ENCODE measurements around the gene DIP2C.
"Not testable (repeated sequence)": the region's sequence is repeated elsewhere in the genome, so short reads cannot be mapped to it uniquely, and the experiment has no call there.

DIP2C gene

DNA sequence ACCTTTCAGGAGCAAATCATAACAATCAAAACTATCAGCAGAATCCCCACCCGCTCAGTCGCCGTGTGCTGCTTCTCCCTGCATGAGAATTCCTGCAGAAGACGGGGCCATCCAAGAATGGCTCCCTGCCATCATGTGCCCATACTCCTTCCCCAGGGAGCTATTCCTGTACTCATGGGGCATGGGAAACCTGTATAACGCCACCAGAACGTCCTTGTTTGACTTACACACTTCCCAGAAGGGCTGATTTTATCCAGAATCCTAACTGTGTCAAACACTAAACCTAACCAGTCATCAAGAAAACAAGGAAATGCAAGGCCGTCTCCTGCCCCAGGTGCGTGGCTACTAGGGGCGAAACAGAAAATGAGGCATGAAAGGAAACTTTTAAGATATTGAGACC is 16.0 kb downstream of the DIP2C start:
- no peak for DNase-seq

DNA sequence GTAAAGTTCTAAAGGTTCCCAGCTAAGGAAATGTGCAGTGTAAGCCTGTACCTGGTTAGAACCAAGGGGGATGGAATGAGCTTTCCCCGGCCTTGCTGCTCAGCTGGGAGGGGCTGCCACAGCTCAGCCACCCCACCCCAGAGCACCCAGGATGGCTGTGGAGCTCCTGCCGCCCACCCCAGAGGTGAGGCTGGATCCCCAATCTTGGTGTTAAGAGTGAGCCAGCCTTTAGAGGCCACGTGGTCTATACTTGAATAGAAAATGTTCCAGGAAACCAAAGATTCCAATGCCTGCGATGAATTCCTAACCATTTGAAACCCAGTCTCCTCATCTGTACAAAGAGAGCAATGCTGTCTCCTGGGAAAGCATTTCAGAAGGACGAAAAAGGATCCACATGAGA is 16.5 kb downstream of the DIP2C start:
- DNase-seq: no peak

DNA sequence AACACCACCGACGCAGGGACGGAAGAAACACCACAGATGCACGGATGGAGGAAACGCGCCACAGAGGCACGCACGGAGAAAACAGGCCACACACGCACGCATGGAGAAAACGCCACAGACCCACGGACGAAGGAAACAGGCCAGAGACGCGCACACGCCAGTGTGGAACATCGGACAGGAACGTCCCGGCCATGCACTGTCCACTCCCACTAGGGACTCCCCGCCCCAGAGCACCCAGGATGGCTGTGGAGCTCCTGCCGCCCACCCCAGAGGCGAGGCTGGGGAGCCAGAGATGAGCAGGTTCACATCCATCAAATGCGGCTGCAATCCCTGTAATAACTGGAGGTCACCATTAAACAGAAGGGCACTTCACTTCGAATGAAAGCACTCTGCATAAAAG is 17.3 kb downstream of the DIP2C start:
- DNase-seq: no peak

DNA sequence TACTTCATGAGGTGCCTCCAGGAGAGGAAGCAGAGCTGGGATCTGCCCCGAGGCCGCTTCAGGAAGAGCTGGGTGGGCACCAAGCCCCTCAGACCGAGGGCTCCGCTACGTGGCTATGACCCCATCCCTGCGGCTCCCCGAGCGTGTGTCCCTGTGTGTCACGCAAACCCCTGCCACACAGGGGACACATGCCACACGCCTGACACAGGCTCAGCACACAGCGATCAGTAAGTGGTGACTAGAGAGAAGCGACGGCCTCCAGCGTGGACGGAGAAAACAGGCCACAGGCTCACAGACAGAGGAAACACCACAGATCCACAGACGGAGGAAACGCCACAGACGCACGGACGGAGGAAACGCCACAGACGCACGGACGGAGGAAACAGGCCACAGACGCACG is 18.5 kb downstream of the DIP2C start:
- DNase-seq: no peak

DNA sequence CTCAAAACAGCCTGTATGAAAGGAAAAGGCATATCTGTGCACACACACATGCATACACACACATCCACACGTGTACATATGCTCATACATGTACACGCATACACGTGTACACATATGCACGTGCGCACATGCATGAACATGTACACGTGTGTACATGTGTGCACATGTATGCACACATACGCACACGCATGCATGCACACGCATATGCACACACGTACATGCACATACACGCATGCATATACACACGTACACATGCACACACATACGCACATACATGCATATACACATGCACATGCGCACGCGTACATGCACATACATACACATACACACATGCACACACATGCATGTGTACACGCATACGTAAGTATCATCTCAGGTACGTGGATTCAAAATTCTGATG is 19.4 kb downstream of the DIP2C start:
- DNase-seq: no peak

DNA sequence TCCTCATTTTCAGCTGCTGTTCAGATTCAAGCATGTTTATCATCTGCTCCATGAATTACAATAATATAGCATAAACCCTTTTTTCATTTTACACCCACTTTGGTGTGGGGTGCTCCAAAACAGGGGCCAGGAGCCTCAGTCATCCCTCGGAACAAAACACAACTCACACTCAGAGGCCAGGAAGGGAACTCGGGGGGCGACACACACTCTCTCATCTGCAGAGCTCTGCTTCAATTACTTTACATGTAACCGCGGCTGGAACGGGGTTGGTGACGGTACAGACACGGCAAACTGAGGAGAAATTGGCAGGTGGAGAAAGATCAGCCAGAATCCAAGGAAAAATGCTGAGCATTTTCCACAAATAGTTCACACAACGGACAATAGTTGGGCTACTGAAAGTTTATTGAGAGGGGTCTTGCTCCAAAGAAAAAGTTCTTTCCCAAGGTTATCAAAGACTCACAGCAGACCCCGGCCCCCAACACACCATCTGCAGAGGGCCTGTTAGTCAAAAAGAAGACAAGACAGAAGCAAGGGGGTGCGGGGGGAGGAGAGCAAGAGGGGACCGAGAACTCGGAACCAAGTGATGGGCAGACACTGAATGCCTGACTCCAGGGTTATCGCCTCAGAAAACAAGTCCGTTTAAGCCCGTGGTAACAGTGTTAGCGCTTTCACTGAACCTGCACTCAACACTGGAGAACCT is 20.5 kb downstream of the DIP2C start:
- no peak for DNase-seq

DNA sequence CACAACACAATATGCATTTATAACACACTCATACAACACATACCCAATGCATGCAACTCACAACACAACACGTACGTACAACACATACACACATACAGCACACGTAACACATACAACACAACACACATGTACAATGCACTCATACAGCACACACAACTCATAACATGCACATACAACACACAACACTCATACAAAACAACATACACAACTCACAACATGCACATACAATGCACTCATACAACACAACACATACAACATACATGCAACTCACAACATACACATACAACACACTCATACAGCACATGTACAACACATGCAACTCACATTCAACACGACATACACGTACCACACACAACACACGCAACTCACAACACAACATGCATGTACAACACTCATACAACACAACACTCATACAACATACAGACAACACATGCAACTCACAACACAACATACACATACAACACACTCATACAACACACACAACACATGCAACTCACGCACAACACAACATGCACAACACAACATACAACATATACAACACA is 21.8 kb downstream of the DIP2C start:
- no peak for DNase-seq

DNA sequence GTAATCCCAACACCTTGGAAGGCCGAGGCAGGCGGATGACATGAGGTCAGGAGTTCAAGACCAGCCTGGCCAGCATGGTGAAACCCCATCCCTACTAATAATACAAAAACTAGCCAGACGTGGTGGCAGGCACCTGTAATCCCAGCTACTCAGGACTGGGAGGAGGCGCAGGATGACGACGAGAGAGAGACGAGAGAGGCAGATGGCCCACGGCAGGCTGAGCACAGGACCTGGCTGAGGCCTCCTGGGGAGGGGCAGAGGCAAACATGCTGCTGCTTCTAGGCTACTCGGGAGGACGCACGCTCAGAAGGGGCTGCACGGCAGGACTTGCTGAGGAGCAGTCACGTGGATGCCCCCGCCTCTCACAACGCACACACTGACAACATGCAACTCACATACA is 22.4 kb downstream of the DIP2C start:
- DNase-seq: no peak

DNA sequence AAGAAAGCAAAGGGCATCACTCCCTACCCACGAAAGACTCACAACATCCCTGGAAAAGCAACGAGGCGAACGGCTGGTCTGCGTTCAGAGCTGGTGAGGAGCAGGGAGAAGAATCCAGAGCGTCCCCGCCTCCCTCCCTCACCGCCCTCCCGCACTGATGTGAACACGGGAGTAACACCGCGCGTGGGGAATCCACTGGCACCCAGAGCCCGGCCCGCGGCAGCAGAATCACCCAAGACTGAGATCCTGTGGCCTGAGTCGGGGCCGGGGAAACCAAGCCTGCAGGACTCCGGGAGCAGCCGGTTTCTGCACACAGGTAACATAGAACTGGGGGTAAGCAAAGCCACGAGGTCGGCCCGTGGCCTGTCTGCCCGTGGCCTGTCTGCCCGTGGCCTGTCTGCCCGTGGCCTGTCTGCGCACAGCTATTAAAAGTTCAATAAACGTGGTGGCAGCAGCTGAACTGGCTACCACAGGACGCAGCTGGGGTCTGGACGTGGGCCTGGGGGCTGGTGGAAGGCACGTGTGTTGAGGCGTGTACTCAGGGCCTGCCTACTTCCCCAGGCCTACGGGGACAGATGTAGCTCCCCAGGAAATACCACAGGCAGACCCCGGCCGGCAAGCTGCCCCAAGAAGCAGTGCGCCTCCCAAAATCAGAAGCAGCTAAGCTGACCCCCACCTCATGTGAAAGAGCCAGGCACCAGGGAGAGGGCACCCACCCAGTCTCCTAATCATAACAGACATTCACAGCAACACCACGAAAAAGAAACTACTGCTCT is 23.0 kb downstream of the DIP2C start:
- DNase-seq: no peak

DNA sequence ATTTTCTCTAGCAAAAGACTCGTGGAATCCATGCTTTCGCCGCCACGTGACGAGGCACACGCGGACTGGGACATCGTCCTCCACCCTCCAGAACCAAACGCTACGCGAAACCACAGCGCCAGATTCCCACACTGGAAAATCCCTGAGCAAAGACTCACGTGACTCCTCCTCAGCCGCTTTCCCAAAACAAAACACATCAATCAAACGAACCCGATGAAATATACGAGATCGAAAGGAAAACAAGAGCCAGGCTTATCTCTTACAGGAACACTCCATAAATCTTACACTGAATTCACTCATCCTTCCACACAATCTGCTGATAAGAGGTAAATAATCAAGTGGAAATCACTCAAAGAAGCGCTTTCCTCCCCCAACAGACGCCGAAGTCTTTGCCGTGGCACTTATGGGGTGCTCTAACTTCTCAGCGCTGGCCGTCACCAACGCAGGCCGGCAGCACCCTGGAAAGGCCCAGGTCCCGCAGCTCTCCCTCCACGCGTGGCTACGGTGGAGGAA is 23.8 kb downstream of the DIP2C start:
- DNase-seq: no peak

DNA sequence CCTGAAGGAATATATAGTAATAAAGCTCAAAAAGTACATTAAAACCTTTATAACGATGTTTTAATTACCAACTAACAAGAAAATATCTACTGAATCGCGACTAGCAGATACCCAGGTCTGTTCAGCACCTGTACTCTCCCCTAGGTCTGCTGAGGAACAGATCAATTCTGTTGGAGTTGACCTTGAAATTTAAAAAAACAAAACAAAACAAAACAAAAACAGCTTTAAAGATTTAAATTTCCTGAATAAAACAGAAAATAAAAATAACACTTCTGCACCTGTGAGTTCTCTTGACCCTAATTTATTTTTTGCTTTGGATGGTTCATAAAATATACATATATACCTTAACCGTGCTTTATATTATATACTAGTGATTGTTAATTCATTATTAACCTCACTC is 24.6 kb downstream of the DIP2C start:
- DNase-seq: no peak

DNA sequence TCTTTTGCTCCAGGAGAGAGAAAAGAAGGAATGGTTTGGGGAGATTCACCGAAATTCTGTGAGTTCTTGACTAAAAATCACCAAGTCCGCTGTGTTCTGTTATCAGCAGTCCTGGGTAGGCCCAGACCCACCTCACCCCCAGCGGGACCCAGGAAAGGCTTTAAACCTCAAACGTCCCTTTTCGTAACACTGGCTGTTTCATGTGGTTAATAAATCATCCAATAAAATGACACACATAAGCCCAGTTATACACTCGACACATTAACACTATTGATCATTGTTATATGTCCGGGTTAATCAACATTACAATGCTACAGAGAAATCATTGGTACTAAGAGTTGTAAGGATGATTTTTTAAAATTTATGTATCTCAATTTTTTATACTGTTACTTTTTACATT is 25.2 kb downstream of the DIP2C start:
- DNase-seq: no peak

DNA sequence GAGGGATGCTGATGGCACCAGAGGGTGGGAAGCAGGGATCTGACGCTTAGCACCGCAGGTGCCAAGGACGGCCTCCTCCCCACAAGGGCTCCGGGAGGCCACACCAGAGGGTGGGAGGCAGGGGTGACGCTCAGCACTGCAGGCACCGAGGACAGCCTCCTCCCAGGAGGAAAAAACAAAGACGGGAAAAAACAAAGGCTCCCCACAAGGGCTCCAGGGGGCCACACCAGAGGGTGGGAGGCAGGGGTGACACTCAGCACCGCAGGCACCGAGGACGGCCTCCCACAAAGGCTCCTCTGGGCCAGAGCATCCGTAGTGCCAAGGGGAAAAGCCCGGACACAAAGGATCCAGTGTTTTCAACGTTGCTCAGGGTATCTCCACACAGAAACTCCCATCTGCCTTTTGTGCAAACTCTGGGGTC is 25.6 kb downstream of the DIP2C start:
- no peak for DNase-seq

DNA sequence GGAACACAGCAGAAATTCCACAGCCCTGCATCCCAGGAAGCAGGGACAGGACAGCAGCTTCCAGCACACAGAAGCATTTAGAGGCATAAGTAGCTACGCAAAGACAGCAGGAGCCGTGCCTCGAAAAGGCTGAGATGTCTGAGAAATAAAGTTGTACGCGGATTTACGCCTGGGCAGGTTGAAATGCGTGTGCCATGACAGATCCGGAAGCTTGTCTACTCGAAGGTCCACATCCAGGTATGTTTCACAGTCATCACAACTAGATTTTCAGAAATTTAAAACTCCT is 26.1 kb downstream of the DIP2C start:
- no peak for DNase-seq

DNA sequence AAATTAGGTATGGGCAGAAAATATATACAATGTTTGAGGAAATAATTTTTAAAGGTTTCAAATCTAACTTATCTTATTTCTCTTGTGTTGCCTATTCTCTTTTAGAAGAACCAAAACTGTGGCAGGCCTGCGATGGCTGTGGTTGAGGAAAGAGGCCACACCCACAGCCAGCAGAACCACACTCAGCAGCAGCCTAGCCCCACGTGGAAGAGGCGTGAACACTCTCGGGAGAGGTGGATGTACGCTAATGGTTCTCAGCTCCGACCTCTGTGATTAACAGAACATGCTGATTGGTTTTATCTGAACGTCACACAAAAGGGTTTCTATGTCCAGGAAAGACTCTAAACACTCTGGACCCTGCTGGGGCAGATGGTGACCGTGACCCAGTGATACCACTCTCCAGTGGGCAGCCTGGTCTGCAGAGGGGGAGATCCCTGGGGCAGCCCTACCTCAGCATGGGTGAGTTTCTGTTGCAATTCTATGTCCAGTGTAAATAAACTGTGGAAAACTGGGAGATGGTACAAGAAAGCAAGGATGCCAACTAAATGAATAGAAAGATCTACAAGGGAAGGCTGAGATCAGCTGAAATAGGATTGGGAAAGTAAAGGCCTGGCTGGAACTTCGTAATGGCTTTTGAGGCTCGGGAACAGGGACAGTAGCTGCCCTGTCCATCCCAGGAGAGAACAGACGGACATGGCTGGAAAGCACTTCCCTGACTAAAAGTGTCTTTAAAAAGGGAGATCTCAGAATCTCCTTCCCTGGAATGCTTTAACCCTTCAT is 26.6 kb downstream of the DIP2C start:
- DNase-seq: no peak

DNA sequence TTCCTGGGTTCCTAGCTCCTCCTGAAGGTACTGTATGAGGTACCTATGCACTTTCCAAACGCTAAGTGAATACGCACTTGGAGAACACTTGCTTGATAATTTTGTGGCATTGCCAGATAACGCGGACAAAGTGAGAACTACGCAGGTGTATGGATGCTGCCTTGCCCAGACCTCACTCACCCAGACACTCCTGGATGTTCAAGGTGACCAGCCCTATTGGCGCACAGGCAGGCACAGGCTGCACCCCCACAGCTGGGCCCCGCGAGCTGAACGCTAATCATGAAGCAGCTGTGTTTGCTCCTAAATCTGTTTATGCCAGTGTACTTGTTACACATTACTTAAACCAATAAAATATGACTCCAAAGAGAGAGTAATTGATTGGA is 27.3 kb downstream of the DIP2C start:
- DNase-seq: no peak

DNA sequence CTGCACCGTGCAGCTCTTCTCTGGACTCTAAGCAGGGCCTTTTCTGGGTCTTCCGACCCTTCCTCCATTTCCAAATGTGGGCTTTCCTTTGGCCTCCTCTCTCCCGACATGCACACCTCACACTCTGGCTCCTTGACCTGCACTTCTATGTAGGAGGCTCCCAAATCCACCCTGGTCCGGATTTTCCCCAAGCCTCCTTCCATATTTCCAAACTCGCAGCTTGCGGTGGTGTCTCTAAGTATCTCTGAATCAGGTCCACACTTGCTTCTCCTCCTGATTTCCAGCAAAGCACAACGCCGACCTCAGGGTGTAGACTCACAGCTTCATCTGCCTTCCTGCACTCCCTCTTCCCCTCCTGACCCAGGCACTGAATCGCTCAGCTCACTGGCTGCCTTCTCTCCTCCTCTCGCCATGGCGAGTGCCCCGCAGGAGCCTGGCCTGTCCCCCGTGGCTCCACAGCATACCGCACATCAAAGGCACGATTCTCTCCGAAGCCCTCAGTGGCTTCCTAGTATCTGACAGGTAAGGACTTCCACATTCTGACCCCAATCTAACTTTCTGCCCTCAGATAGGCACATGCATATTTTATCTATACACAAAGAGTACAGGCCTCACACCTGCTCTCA is 27.8 kb downstream of the DIP2C start:
- DNase-seq: no peak

DNA sequence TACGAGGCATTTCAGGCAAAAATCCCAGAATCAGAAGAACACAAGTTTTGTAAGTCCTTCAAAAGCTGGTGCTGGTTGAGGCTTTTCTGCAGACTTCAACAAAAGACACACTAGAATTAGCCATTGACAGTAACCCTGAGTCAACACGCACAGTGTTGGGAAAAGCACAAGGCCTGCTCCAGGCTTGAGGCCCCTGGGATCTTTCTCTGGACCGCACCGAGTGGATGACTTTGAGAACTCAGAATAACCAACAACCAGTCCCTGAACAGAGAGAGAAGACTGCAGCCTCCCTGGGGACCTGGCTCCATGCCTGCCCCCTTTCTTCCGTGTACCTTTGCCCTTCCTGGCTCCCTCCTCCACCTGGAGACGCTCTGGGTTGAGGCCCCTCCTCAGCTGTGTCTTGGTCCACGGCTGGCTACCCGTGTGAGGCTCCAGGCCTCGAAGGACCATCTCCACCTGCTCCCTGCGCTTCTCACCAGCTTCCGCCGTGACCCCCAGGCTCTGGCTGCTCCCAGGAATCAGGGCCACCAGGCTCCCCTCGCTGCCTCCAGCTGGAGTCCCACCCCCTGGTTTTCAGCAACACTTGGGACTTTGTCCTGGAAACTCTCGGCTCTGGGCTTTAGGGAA is 28.4 kb downstream of the DIP2C start:
- no peak for DNase-seq

DNA sequence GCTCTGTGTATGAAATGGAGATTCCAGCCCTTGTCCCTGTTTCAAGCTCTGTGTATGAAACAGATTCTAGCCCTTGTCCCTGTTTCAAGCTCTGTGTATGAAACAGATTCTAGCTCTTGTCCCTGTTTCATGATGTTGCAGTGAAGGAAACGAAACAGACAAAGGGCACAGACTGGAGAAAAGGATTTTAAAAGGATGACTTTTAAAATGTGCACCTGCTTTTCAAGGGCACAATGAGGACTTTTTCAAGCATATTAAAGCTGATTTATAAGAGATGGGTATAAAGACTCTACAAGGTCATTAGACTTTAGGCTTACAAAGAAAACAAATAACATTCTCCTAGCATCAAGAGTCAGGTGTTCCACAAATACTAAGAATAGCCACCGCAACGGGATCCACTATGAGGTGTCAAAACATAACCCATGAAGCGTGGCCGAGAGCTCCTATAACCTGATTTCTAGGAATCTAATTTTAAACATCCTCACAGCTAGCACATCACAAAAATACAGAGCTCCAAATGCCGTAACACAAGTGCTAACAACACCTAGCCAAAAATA is 29.0 kb downstream of the DIP2C start:
- no peak for DNase-seq

DNA sequence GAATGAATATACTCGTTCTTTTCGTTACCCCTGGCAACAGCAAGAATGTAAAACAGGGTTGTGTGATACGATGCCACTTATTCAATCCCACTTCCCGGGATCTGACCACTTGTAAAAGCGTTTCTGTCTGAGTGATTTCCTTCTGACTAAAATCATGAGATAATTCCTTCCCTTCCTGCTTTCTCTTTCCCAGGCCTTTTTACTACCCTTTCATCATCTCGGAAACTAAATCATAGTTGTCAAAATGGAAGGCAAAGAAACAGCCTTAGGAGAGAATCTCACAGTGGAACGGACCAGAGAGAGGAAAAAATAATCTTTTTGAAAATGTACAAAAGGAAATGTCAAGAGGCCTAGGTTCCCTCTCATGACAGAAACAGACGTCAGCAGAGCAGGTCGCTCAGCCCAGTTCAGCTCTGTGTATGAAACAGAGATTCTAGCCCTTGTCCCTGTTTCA is 29.8 kb downstream of the DIP2C start:
- no peak for DNase-seq

DNA sequence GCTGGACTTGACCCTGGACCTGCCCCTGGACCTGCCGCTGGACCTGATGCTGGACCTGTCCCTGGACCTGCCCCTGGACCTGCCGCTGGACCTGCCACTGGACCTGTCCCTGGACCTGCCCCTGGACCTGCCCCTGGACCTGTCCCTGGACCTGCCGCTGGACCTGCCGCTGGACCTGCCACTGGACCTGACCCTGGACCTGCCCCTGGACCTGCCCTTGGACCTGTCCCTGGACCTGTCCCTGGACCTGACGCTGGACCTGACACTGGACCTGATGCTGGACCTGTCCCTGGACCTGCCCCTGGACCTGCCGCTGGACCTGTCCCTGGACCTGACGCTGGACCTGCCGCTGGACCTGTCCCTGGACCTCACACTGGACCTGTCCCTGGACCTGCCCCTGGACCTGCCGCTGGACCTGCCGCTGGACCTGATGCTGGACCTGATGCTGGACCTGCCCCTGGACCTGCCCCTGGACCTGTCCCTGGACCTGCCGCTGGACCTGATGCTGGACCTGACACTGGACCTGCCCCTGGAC is 31.6 kb downstream of the DIP2C start:
- not testable (repeated sequence) for DNase-seq

DNA sequence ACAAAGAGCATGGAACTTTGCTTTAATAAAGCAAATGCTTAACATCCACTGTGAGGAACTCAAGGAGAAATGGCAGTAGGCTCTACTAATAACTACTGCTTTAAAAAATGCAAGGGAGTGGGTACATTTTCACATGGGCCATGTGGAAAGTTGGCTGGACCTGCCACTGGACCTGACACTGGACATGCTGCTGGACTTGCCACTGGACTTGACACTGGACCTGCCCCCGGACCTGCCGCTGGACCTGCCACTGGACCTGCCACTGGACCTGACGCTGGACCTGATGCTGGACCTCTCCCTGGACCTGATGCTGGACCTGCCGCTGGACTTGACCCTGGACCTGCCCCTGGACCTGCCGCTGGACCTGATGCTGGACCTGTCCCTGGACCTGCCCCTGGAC is 32.6 kb downstream of the DIP2C start:
- no peak for DNase-seq

Measured in stimulated activated CD4-positive, alpha-beta T cell treated with anti-CD3 and anti-CD28 coated beads, Interleukin-2, amount 100 ng/mL, for 24 hours (primary cell).